Dendritic cell treated with granulocyte-macrophage colony-stimulating factor and Interleukin-4, amounts not matched to agents 40 ng/mL and 50 ng/mL, for 4 days (primary cell): ENCODE measurements around the gene GPRC6A.
"Not testable (repeated sequence)": the region's sequence is repeated elsewhere in the genome, so short reads cannot be mapped to it uniquely, and the experiment has no call there.

ENCODE experiments used
- H3K27ac Mint-ChIP-seq: one replicate; pipeline ENCODE4 v1.8.0; 2022; ENCODE audit warnings: mild to moderate bottlenecking, mixed read lengths
- H3K27me3 Mint-ChIP-seq: one replicate; pipeline ENCODE4 v1.8.0; 2022; ENCODE audit warnings: mild to moderate bottlenecking, mixed read lengths
- H3K36me3 Mint-ChIP-seq: one replicate; pipeline ENCODE4 v1.8.0; 2022; ENCODE audit warnings: low read depth, mixed read lengths
- H3K4me1 Mint-ChIP-seq: one replicate; pipeline ENCODE4 v1.8.0; 2022; ENCODE audit warnings: low read depth, mixed read lengths
- H3K4me3 Mint-ChIP-seq: one replicate; pipeline ENCODE4 v1.8.0; 2022; ENCODE audit warnings: mild to moderate bottlenecking, moderate library complexity, mixed read lengths
- H3K9me3 Mint-ChIP-seq: one replicate; pipeline ENCODE4 v1.8.0; 2022; ENCODE audit warnings: mixed read lengths
- intact Hi-C: fragments of 100-400 bp; cut with micrococcal nuclease; formaldehyde crosslinking; loops from one replicate; pipeline ENCODE4 v1.15.0; 2022

The GPRC6A gene

GRCh38 chr6:116827561-116828240 is 1.2 kb downstream of the GPRC6A start:
- H3K36me3 Mint-ChIP-seq: no peaks in the 10 kb centered on the region
- H3K27ac Mint-ChIP-seq: no peak overlapping the region
- no peaks in the 10 kb centered on the region for H3K4me1 Mint-ChIP-seq
- no peaks in the 10 kb centered on the region for H3K27me3 Mint-ChIP-seq
- H3K4me3 Mint-ChIP-seq: no peak overlapping the region
- no peaks in the 10 kb centered on the region for H3K9me3 Mint-ChIP-seq
- intact Hi-C loops: no loop called here

GRCh38 chr6:116816336-116816735 is 12.5 kb downstream of the GPRC6A start:
- H3K9me3 Mint-ChIP-seq: peaks cover 31% of the 10 kb centered on the region

GRCh38 chr6:116812051-116812650 is 16.7 kb downstream of the GPRC6A start:
- H3K4me3 Mint-ChIP-seq: no peak overlapping the region
- peaks cover 36% of the 10 kb centered on the region for H3K9me3 Mint-ChIP-seq
- no peaks in the 10 kb centered on the region for H3K36me3 Mint-ChIP-seq
- no peaks in the 10 kb centered on the region for H3K4me1 Mint-ChIP-seq
- H3K27ac Mint-ChIP-seq: no peak overlapping the region
- no peaks in the 10 kb centered on the region for H3K27me3 Mint-ChIP-seq
- intact Hi-C loops: no loop called here

More at GRCh38 chr6:116816336-116816735, 12.5 kb downstream of the GPRC6A start:
- H3K36me3 Mint-ChIP-seq, H3K4me1 Mint-ChIP-seq, intact Hi-C loops, H3K27me3 Mint-ChIP-seq, H3K27ac Mint-ChIP-seq, H3K4me3 Mint-ChIP-seq: not testable (repeated sequence)

GRCh38 chr6:116801971-116802370 is 26.9 kb downstream of the GPRC6A start:
- Mint-ChIP-seq H3K36me3 (no peaks in the 10 kb centered on the region), H3K27me3 (peaks cover 3% of the 10 kb centered on the region), H3K27ac (no peak overlapping the region), H3K4me3 (no peak overlapping the region), H3K9me3 (no peaks in the 10 kb centered on the region), H3K4me1 (no peaks in the 10 kb centered on the region)
- intact Hi-C loops: no loop called here

- no peaks in the 10 kb centered on the region for H3K4me1 Mint-ChIP-seq
- intact Hi-C loops: no loop called here
- H3K27ac Mint-ChIP-seq: no peak overlapping the region
- peaks cover 3% of the 10 kb centered on the region for H3K27me3 Mint-ChIP-seq
- no peaks in the 10 kb centered on the region for H3K9me3 Mint-ChIP-seq
- H3K4me3 Mint-ChIP-seq: no peak overlapping the region
- no peaks in the 10 kb centered on the region for H3K36me3 Mint-ChIP-seq
These were observed 28.9 kb downstream of the GPRC6A start for GRCh38 chr6:116799945-116800344.

- Mint-ChIP-seq H3K9me3 (no peaks in the 10 kb centered on the region), H3K27ac (no peak overlapping the region), H3K4me1 (no peaks in the 10 kb centered on the region), H3K4me3 (no peak overlapping the region), H3K27me3 (peaks cover 3% of the 10 kb centered on the region), H3K36me3 (no peaks in the 10 kb centered on the region)
- intact Hi-C loops: no loop called here
These were observed 31.3 kb downstream of the GPRC6A start for GRCh38 chr6:116797585-116797984.

GRCh38 chr6:116793224-116793623 is 35.7 kb downstream of the GPRC6A start:
- Mint-ChIP-seq H3K27ac (no peak overlapping the region), H3K36me3 (no peaks in the 10 kb centered on the region), H3K4me1 (no peaks in the 10 kb centered on the region), H3K9me3 (no peaks in the 10 kb centered on the region), H3K27me3 (peaks cover 1% of the 10 kb centered on the region), H3K4me3 (no peak overlapping the region)
- intact Hi-C loops: no loop called here

GRCh38 chr6:116783852-116784251 is 45.0 kb downstream of the GPRC6A start:
- no peaks in the 10 kb centered on the region for H3K36me3 Mint-ChIP-seq
- intact Hi-C loops: no loop called here

GRCh38 chr6:116779573-116780164 is 49.2 kb downstream of the GPRC6A start:
- no peaks in the 10 kb centered on the region for H3K4me1 Mint-ChIP-seq
- no peaks in the 10 kb centered on the region for H3K36me3 Mint-ChIP-seq
- no peak overlapping the region for H3K4me3 Mint-ChIP-seq
- H3K27me3 Mint-ChIP-seq: peaks cover 4% of the 10 kb centered on the region
- no peak overlapping the region for H3K27ac Mint-ChIP-seq
- intact Hi-C loops: no loop called here
- no peaks in the 10 kb centered on the region for H3K9me3 Mint-ChIP-seq

More at GRCh38 chr6:116783852-116784251, 45.0 kb downstream of the GPRC6A start:
- H3K9me3 Mint-ChIP-seq: no peaks in the 10 kb centered on the region
- no peaks in the 10 kb centered on the region for H3K4me1 Mint-ChIP-seq
- no peak overlapping the region for H3K4me3 Mint-ChIP-seq
- H3K27me3 Mint-ChIP-seq: peaks cover 4% of the 10 kb centered on the region
- H3K27ac Mint-ChIP-seq: no peak overlapping the region

- Mint-ChIP-seq H3K27me3 (peaks cover 6% of the 10 kb centered on the region), H3K36me3 (no peaks in the 10 kb centered on the region), H3K9me3 (no peaks in the 10 kb centered on the region), H3K27ac (no peak overlapping the region), H3K4me3 (no peak overlapping the region), H3K4me1 (no peaks in the 10 kb centered on the region)
- intact Hi-C loops: no loop called here
These were observed 55.0 kb downstream of the GPRC6A start for GRCh38 chr6:116773886-116774285.

- Mint-ChIP-seq H3K9me3 (no peaks in the 10 kb centered on the region), H3K36me3 (no peaks in the 10 kb centered on the region), H3K27ac (no peak overlapping the region), H3K27me3 (peaks cover 9% of the 10 kb centered on the region), H3K4me1 (no peaks in the 10 kb centered on the region), H3K4me3 (no peak overlapping the region)
- intact Hi-C loops: no loop called here
These were observed 56.4 kb downstream of the GPRC6A start for GRCh38 chr6:116772450-116772849.

- H3K4me3 Mint-ChIP-seq: no peak overlapping the region
These were observed 61.2 kb downstream of the GPRC6A start for GRCh38 chr6:116767715-116768114.

GRCh38 chr6:116766506-116767176 is 62.2 kb downstream of the GPRC6A start:
- Mint-ChIP-seq H3K27ac (no peak overlapping the region), H3K36me3 (no peaks in the 10 kb centered on the region), H3K9me3 (no peaks in the 10 kb centered on the region), H3K27me3 (peaks cover 46% of the 10 kb centered on the region), H3K4me1 (peaks cover 14% of the 10 kb centered on the region), H3K4me3 (no peak overlapping the region)
- intact Hi-C loops: no loop called here

More at GRCh38 chr6:116767715-116768114, 61.2 kb downstream of the GPRC6A start:
- H3K27me3 Mint-ChIP-seq: peaks cover 43% of the 10 kb centered on the region
- peaks cover 14% of the 10 kb centered on the region for H3K4me1 Mint-ChIP-seq
- intact Hi-C loops: no loop called here
- no peak overlapping the region for H3K27ac Mint-ChIP-seq
- H3K36me3 Mint-ChIP-seq: no peaks in the 10 kb centered on the region
- no peaks in the 10 kb centered on the region for H3K9me3 Mint-ChIP-seq
